Breast epithelium (tissue), 4 donors: ENCODE measurements around the gene SPATA3. TPM values are rescaled to one million over a fixed set of nuclear protein-coding genes. Genes with fewer than 3 reads are reported as not detected.

ENCODE experiments used
- DNase-seq, 2 donors: peaks; one replicate each; pipeline ENCODE4 v3.0.0-alpha.2; 2019; ENCODE audit warnings: low spot score in 2 of 2
- H3K27ac ChIP-seq, 2 donors: fragments of 200-600 bp; sonication (generic) in 1 of 2; one replicate each; pipeline ENCODE4 v1.5.1; 2016 to 2019; ENCODE audit warnings: mild to moderate bottlenecking in 1 of 2
- H3K27me3 ChIP-seq, 2 donors: fragments of 200-600 bp; sonication (generic) in 1 of 2; one replicate each; pipeline versions ENCODE4 v1.5.1 to v1.6.0; 2017 to 2019; ENCODE audit warnings: control low read depth in 1 of 2, mild to moderate bottlenecking in 1 of 2
- H3K36me3 ChIP-seq: fragments of 200-600 bp; one replicate; pipeline ENCODE4 v1.5.1; 2019
- H3K4me1 ChIP-seq, 2 donors: fragments of 200-600 bp; sonication (generic); one replicate each; pipeline ENCODE4 v1.5.1; 2016 to 2019; ENCODE audit warnings: control low read depth in 1 of 2
- H3K4me3 ChIP-seq, 3 donors: fragments of 200-600 bp; sonication (generic); 1 replicate in 2 of 3; 2 replicates in 1 of 3; pipeline ENCODE4 v1.5.1; 2016 to 2019; ENCODE audit warnings: mild to moderate bottlenecking in 3 of 3, moderate library complexity in 2 of 3
- H3K9me3 ChIP-seq, 2 donors: fragments of 200-600 bp; sonication (generic) in 1 of 2; one replicate each; pipeline ENCODE4 v1.5.1; 2016 to 2019; ENCODE audit warnings: control low read depth in 1 of 2
- POLR2A ChIP-seq: fragments of 450-650 bp; IDR thresholded peaks from one replicate; pipeline ENCODE4 v1.6.1; 2016; ENCODE audit warnings: antibody characterized with exemption, mild to moderate bottlenecking, moderate library complexity
- POLR2AphosphoS5 ChIP-seq, 3 donors: sonication (generic); formaldehyde crosslinking; IDR thresholded peaks; one replicate each; pipeline ENCODE4 v1.6.1; 2017; ENCODE audit warnings: antibody characterized with exemption in 3 of 3
- intact Hi-C: fragments of 100-400 bp; cut with DNase I; formaldehyde crosslinking; loops from one replicate; pipeline ENCODE4 v1.15.1; 2023; ENCODE audit warnings: low total_unique reads
- total RNA-seq, 3 donors: library from RNA; depleted of rRNA; stranded (reverse); fragments of >200 nt; gene quantifications; one replicate each; pipeline ENCODE4 v1.1.0, GENCODE V29; 2016
- TF ChIP-seq, protein P1 (sequence below), 3 donors: fragments of 450-650 bp; IDR thresholded peaks; one replicate each; pipeline ENCODE4 v1.5.1; 2016 to 2017; ENCODE audit warnings: antibody characterized with exemption in 3 of 3, mild to moderate bottlenecking in 3 of 3, moderate library complexity in 3 of 3

Gene SPATA3
- total RNA-seq, 3 donors from 2014 or later = not detected

DNA sequence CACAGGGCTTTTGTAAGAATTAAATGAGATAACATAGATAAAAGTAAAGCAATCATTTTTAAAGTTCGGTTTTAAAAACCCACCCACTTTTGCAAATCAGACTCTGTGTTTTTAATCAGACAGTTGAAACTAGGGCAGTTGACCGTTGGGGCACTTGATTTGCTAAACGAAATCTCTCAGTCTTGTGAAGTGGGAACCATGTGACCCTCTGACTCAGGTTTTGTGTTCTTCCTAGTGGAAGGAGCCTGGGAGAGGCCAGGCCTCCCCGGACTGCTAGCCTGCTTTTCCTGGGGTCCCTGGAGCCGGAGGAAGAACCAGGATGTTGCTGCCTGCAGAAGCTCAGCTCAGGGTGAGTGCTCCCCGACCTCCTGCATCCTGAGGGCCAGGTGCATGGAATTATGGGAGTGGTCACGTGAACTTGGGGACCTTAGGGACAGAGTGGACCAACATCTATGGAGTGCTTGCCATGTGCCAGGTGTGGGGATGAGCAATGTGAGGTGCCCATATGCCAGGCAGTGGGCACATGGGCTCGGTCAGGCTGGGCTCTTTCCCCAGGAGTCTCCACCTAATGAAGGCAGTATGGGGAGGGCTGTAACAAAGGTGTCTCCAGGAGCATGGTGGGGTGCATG lies 45.3 kb downstream of the SPATA3 start:
- no peaks in the 10 kb centered on the region for H3K36me3 ChIP-seq
- no peaks in the 10 kb centered on the region for H3K9me3 ChIP-seq
- intact Hi-C loops = no loop called here
- H3K4me1 ChIP-seq = no peaks in the 10 kb centered on the region
- H3K4me3 ChIP-seq = no peak overlapping the region
- no peak overlapping the region for H3K27ac ChIP-seq
- peaks cover 0 to 15% of the 10 kb centered on the region in 2 donors for H3K27me3 ChIP-seq
- TF ChIP-seq, protein P1, sequence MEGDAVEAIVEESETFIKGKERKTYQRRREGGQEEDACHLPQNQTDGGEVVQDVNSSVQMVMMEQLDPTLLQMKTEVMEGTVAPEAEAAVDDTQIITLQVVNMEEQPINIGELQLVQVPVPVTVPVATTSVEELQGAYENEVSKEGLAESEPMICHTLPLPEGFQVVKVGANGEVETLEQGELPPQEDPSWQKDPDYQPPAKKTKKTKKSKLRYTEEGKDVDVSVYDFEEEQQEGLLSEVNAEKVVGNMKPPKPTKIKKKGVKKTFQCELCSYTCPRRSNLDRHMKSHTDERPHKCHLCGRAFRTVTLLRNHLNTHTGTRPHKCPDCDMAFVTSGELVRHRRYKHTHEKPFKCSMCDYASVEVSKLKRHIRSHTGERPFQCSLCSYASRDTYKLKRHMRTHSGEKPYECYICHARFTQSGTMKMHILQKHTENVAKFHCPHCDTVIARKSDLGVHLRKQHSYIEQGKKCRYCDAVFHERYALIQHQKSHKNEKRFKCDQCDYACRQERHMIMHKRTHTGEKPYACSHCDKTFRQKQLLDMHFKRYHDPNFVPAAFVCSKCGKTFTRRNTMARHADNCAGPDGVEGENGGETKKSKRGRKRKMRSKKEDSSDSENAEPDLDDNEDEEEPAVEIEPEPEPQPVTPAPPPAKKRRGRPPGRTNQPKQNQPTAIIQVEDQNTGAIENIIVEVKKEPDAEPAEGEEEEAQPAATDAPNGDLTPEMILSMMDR (IDR thresholded peaks at IDR 0.05) = no peak
- TF ChIP-seq POLR2A = no peak
- TF ChIP-seq POLR2AphosphoS5 (IDR thresholded peaks at IDR 0.05) = no peak
- DNase-seq = no peak

DNA sequence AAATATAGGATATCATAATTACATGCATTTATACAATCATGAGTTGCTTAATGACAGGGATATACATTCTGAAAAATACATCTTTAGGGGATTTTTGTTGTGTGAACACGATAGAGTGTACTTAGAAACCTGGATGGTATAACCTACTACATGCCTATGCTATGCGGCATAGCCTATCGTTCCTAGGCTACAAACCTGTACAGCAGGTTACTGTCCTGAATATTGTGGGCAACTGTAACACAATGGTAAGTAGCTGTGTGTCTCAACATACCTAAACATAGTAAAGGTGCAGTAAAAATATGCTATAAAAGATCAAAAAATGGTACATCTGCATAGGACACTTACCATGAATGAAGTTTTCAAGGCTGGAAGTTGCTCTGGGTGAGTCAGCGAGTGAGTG lies 47.9 kb downstream of the SPATA3 start:
- H3K4me1 ChIP-seq = no peaks in the 10 kb centered on the region
- H3K4me3 ChIP-seq = no peak overlapping the region
- no peak overlapping the region for H3K27ac ChIP-seq
- DNase-seq = no peak
- H3K9me3 ChIP-seq = no peaks in the 10 kb centered on the region
- H3K36me3 ChIP-seq = no peaks in the 10 kb centered on the region
- H3K27me3 ChIP-seq = peaks cover 0 to under 1% of the 10 kb centered on the region in 2 donors
- intact Hi-C loops = no loop called here
- TF ChIP-seq POLR2AphosphoS5 (IDR thresholded peaks at IDR 0.05) = no peak
- no peak for TF ChIP-seq POLR2A
- TF ChIP-seq, protein P1 (IDR thresholded peaks at IDR 0.05) = no peak

DNA sequence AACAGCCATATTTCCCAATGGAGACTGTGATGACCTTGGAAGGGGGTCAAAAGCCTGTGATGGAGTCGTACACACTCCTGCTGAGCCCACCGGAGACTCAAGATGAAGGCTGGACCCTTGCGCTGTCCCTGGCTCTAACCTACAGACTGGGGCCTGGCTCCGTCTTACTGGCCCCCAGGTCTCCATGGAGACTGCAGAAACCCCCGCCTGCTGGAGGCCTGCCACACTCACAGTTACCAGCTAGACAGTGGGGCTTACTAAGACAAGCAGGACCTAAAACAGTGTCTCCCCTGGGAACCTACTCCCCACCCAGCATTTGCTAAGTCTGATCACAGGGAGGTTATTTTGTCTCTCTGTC lies 51.0 kb downstream of the SPATA3 start:
- no peaks in the 10 kb centered on the region for H3K9me3 ChIP-seq
- no peak overlapping the region for H3K4me3 ChIP-seq
- no peak overlapping the region for H3K27ac ChIP-seq
- peaks cover 0 to 6% of the 10 kb centered on the region in 2 donors for H3K4me1 ChIP-seq
- TF ChIP-seq, protein P1 (IDR thresholded peaks at IDR 0.05) = no peak
- TF ChIP-seq POLR2A = no peak
- intact Hi-C loops = no loop called here
- no peak for DNase-seq
- H3K27me3 ChIP-seq = no peaks in the 10 kb centered on the region
- no peaks in the 10 kb centered on the region for H3K36me3 ChIP-seq

DNA sequence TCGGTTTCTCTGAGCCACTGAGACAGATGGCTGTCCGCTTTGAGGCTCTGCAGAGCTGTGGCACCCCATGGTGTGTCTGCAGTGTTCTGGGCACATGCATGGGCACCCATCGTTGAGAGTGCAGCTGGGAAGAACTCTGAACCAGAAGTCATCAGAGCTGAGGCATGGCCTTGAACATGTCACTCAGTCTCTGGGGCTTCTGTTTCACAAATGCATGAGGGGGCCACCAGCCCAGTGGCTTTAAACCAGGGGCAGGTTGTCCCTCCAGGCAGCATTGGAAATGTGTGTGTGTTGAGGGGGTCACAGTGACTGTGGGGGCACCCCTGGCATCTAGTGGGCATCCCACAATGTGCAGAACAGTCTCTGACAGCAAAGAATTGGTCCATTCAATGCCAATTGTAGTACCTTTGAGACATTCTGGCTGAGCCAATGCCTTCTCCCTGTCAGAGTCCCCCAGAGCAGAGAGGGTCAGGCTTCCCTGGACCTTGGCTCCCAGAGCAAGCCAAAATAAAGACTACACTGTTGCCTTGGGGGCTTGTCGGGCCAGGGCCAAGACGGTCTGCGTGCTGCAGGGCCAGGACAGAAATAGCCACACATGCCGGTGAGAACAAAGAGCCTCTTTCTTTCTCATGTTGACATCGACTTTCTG lies 51.5 kb downstream of the SPATA3 start:
- Histone ChIP-seq H3K4me1 (peaks cover 0 to 6% of the 10 kb centered on the region in 2 donors), H3K36me3 (no peaks in the 10 kb centered on the region), H3K9me3 (no peaks in the 10 kb centered on the region), H3K27me3 (no peaks in the 10 kb centered on the region), H3K27ac (peak overlapping the region in 1 of 2 donors; percentile 30), H3K4me3 (no peak overlapping the region)
- intact Hi-C loops = no loop called here
- no peak for DNase-seq
- TF ChIP-seq POLR2AphosphoS5 (IDR thresholded peaks at IDR 0.05) (no peak), POLR2A (no peak)
- TF ChIP-seq, protein P1 (IDR thresholded peaks at IDR 0.05) = no peak
